PFSK-1 (cell line): ENCODE results near the gene BRD7.

Experiments
- FOXP2 ChIP-seq: optimal IDR thresholded peaks from 2 replicates; pipeline ENCODE3; 2011; ENCODE audit warnings: borderline replicate concordance, control low read depth, inconsistent platforms; ENCODE audit not compliant: insufficient read depth; ENCODE audit errors: extremely low read length, extremely low read depth
- POLR2AphosphoS5 ChIP-seq: IDR thresholded peaks from 2 replicates; pipeline ENCODE4 v1.6.1; 2012; ENCODE audit warnings: low read depth, mild to moderate bottlenecking, control low read depth, low read length, moderate library complexity
- SIN3A ChIP-seq: IDR thresholded peaks from 2 replicates; pipeline ENCODE4 v1.6.1; 2012; ENCODE audit warnings: mild to moderate bottlenecking, low read length, moderate library complexity, borderline replicate concordance; ENCODE audit not compliant: insufficient read depth
- TF ChIP-seq, protein P1 (sequence below), 2 experiments: IDR thresholded peaks; 2 replicates each; pipeline versions ENCODE4 v1.6.1 to v1.8.0; 2011 to 2012; ENCODE audit warnings: low read depth in 2 of 2, low read length in 2 of 2, control low read depth in 1 of 2, inconsistent platforms in 1 of 2, mild to moderate bottlenecking in 1 of 2, moderate library complexity in 1 of 2; ENCODE audit not compliant: insufficient read depth in 1 of 2

DNA sequence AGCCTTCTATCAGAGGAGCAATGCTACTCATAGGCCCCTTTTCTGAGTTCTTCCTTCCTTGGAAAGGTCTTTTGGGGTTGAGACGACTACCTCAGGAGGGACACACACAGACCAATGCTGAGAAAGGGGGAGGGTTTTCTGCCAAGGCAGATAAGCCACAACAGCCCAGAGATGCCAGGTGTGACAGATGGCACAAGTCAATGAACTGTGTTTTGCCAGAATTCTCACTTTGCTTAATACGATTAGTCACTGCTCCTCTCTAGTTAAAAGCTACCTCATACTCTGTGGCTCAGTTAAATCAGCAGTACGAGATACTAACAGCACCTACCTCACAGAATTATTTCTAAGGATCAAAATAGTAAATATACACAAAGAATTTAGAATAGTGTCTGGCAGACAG lies 8.0 kb downstream of the BRD7 start:
- no peak for TF ChIP-seq POLR2AphosphoS5
- TF ChIP-seq, protein P1, sequence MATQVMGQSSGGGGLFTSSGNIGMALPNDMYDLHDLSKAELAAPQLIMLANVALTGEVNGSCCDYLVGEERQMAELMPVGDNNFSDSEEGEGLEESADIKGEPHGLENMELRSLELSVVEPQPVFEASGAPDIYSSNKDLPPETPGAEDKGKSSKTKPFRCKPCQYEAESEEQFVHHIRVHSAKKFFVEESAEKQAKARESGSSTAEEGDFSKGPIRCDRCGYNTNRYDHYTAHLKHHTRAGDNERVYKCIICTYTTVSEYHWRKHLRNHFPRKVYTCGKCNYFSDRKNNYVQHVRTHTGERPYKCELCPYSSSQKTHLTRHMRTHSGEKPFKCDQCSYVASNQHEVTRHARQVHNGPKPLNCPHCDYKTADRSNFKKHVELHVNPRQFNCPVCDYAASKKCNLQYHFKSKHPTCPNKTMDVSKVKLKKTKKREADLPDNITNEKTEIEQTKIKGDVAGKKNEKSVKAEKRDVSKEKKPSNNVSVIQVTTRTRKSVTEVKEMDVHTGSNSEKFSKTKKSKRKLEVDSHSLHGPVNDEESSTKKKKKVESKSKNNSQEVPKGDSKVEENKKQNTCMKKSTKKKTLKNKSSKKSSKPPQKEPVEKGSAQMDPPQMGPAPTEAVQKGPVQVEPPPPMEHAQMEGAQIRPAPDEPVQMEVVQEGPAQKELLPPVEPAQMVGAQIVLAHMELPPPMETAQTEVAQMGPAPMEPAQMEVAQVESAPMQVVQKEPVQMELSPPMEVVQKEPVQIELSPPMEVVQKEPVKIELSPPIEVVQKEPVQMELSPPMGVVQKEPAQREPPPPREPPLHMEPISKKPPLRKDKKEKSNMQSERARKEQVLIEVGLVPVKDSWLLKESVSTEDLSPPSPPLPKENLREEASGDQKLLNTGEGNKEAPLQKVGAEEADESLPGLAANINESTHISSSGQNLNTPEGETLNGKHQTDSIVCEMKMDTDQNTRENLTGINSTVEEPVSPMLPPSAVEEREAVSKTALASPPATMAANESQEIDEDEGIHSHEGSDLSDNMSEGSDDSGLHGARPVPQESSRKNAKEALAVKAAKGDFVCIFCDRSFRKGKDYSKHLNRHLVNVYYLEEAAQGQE (IDR thresholded peaks at IDR 0.05; ENCODE audit: insufficient read depth in 1 of 2, low read depth in 2 of 2, low read length in 2 of 2) = no peak
- TF ChIP-seq SIN3A = no peak
- no peak for TF ChIP-seq FOXP2
